GM23248 (cell line): ENCODE measurements around the gene RMI2.

Experiments
- EZH2 ChIP-seq: fragments of 200-600 bp; sonication (generic); IDR thresholded peaks from 2 replicates; pipeline ENCODE4 v1.6.1; 2018; ENCODE audit warnings: antibody characterized with exemption, mild to moderate bottlenecking; ENCODE audit not compliant: insufficient read depth, poor library complexity, severe bottlenecking
- EZH2phosphoT487 ChIP-seq: fragments of 200-600 bp; sonication (generic); IDR thresholded peaks from 2 replicates; pipeline ENCODE4 v1.6.1; 2018; ENCODE audit warnings: antibody characterized with exemption, moderate library complexity, mild to moderate bottlenecking, low read depth; ENCODE audit not compliant: insufficient read depth

DNA sequence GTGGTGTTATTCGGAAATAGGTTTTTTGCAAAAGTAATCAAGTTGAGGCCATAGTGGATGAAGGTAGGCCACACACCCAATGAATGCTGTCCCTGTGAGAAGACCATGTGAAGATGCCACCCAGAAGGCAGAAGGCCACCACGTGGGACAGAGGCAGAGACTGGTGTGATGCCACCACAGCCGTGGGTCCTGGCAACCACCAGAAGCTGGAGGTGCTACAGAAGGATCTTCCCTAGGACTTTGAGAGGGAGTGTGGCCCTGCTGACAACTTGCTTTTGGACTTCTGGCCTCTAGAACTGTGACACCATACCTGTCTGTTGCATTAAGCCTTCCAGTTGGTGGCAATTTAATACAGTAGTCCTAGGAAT is 49.3 kb downstream of the RMI2 start:
- TF ChIP-seq EZH2phosphoT487 (no peak), EZH2 (no peak)
